PC-9 (cell line): ENCODE results near the gene PTPRO. TPM values are rescaled to one million over a fixed set of nuclear protein-coding genes. Genes with fewer than 3 reads are reported as not detected.

ENCODE experiments used
- BruUV-seq: library from RNA; stranded (reverse); fragments of 400-500 nt; replicated peaks from 2 replicates; lab custom pipeline; 2021; lab: Mats Ljungman, UMichigan
- CTCF ChIA-PET: fragments of 300-600 bp; sonication (Branson Sonifier 250); formaldehyde crosslinking; loops from one replicate; lab custom pipeline; 2022; ENCODE audit warnings: antibody characterized with exemption; lab: Charles Lee
- POLR2A ChIA-PET: fragments of 300-600 bp; sonication (Branson Sonifier 250); formaldehyde crosslinking; loops from one replicate; lab custom pipeline; 2022; ENCODE audit warnings: antibody characterized with exemption; ENCODE audit not compliant: unreplicated experiment; lab: Charles Lee
- DNase-seq, 2 experiments: peaks; one replicate each; pipeline versions ENCODE4 v3.0.0 to v3.0.0-alpha.2; 2015 to 2022; ENCODE audit warnings: mixed read lengths in 1 of 2
- H2AFZ ChIP-seq: fragments of 200-600 bp; sonication (generic); 2 replicates; pipeline ENCODE4 v1.8.1; 2017; ENCODE audit warnings: antibody characterized with exemption
- H3F3A ChIP-seq: fragments of 200-600 bp; sonication (generic); 2 replicates; pipeline ENCODE4 v1.8.1; 2017; ENCODE audit warnings: antibody characterized with exemption, mild to moderate bottlenecking, low read depth; ENCODE audit not compliant: insufficient read depth
- H3K27ac ChIP-seq: fragments of 200-600 bp; sonication (generic); 2 replicates; pipeline ENCODE4 v1.6.1; 2016; ENCODE audit warnings: mixed run types
- H3K27me3 ChIP-seq: fragments of 200-600 bp; sonication (generic); 2 replicates; pipeline ENCODE4 v1.6.1; 2016; ENCODE audit warnings: low read depth, mixed run types; ENCODE audit not compliant: insufficient read depth
- H3K36me3 ChIP-seq: fragments of 200-600 bp; sonication (generic); 2 replicates; pipeline ENCODE4 v1.6.1; 2016; ENCODE audit warnings: low read depth, mixed run types
- H3K4me1 ChIP-seq: fragments of 200-600 bp; sonication (generic); replicated peaks from 2 replicates; pipeline ENCODE4 v1.6.1; 2016; ENCODE audit warnings: mixed run types; ENCODE audit not compliant: insufficient read depth
- H3K4me2 ChIP-seq: fragments of 200-600 bp; sonication (generic); 2 replicates; pipeline ENCODE4 v1.6.1; 2017; ENCODE audit warnings: mixed run types
- H3K4me3 ChIP-seq: fragments of 200-600 bp; sonication (generic); 2 replicates; pipeline ENCODE4 v1.6.1; 2016; ENCODE audit warnings: mixed run types
- H3K79me2 ChIP-seq: fragments of 200-600 bp; sonication (generic); 2 replicates; pipeline ENCODE4 v1.6.1; 2017; ENCODE audit warnings: low read depth, mixed run types
- H3K9me2 ChIP-seq: fragments of 200-600 bp; sonication (generic); 2 replicates; pipeline ENCODE4 v1.8.1; 2017; ENCODE audit warnings: mild to moderate bottlenecking; ENCODE audit not compliant: insufficient read depth
- H3K9me3 ChIP-seq: fragments of 200-600 bp; sonication (generic); 2 replicates; pipeline ENCODE4 v1.8.1; 2016; ENCODE audit warnings: low read depth; ENCODE audit not compliant: insufficient read depth
- H4K20me1 ChIP-seq: fragments of 200-600 bp; sonication (generic); 2 replicates; pipeline ENCODE4 v1.8.1; 2017; ENCODE audit not compliant: insufficient read depth
- CTCF ChIP-seq: fragments of 200-600 bp; sonication (generic); conservative IDR thresholded peaks from 2 replicates; pipeline ENCODE4 v1.6.1; 2017; ENCODE audit warnings: mixed run types, antibody characterized with exemption, mild to moderate bottlenecking, moderate library complexity
- EZH2 ChIP-seq: fragments of 200-600 bp; sonication (generic); IDR thresholded peaks from 2 replicates; pipeline ENCODE4 v1.8.0; 2017; ENCODE audit warnings: antibody characterized with exemption, low read depth
- intact Hi-C: fragments of 100-400 bp; cut with micrococcal nuclease; formaldehyde crosslinking; loops from one replicate; pipeline ENCODE4 v1.10.0; 2022; ENCODE audit not compliant: unreplicated experiment
- total RNA-seq: library from RNA; stranded (reverse); gene quantifications from 2 replicates; pipeline ENCODE4 v1.2.3, GENCODE V29; 2021

Gene PTPRO
- total RNA-seq, 1 experiment from 2014 or later: not detected

- H3K27me3 ChIP-seq: no peaks in the 10 kb centered on the region
- no peaks in the 10 kb centered on the region for H4K20me1 ChIP-seq
- peak overlapping the region; percentile 86 for H2AFZ ChIP-seq
- peak; percentile 55 to 64 for DNase-seq
- peak overlapping the region; percentile 67 for H3K4me2 ChIP-seq
- no TSS peak for BruUV-seq
- H3K27ac ChIP-seq: no peak overlapping the region
- H3K9me2 ChIP-seq: no peaks in the 10 kb centered on the region
- no peaks in the 10 kb centered on the region for H3K79me2 ChIP-seq
- no peaks in the 10 kb centered on the region for H3K36me3 ChIP-seq
- ChIA-PET POLR2A (interaction anchor here (0.6 kb wide), 1 partner anchor 175 kb away, joined by 7 read pairs; no protein-coding TSS in a partner anchor), CTCF (interaction anchor here (0.8 to 1.6 kb wide), 4 partner anchors 62 to 267 kb away, joined by 3 to 8 read pairs (median 4); no protein-coding TSS in a partner anchor)
- peaks cover 8% of the 10 kb centered on the region; the same call in 1 of the 2 replicates for H3K4me1 ChIP-seq
- H3F3A ChIP-seq: no peaks in the 10 kb centered on the region; the same call in 1 of the 2 replicates
- peak overlapping the region; percentile 35; the same call in 1 of the 2 replicates for H3K4me3 ChIP-seq
- intact Hi-C loops: loop anchor here (1.0 to 2.0 kb wide), 6 partner anchors 46 to 309 kb away; partner anchors contain the start of gene EPS8
- TF ChIP-seq CTCF (peak; percentile 92), EZH2 (no peak)
- H3K9me3 ChIP-seq: no peaks in the 10 kb centered on the region
Observed at GRCh38 chr12:15590180-15590826, 268.0 kb downstream of the PTPRO start.

- Histone ChIP-seq H3K4me3 (no peak overlapping the region), H3K79me2 (no peaks in the 10 kb centered on the region), H3F3A (no peaks in the 10 kb centered on the region; the same call in 1 of the 2 replicates), H3K4me1 (peaks cover 8% of the 10 kb centered on the region; the same call in 1 of the 2 replicates), H3K36me3 (no peaks in the 10 kb centered on the region), H3K27me3 (no peaks in the 10 kb centered on the region), H3K9me2 (no peaks in the 10 kb centered on the region), H2AFZ (no peak overlapping the region), H3K27ac (no peak overlapping the region), H3K9me3 (no peaks in the 10 kb centered on the region), H3K4me2 (no peak overlapping the region), H4K20me1 (no peaks in the 10 kb centered on the region)
- no TSS peak for BruUV-seq
- no peak for DNase-seq
- ChIA-PET POLR2A (no interaction called here), CTCF (interaction anchor here (0.7 kb wide), 2 partner anchors 267 to 1261 kb away, joined by 3 read pairs; no protein-coding TSS in a partner anchor)
- intact Hi-C loops: loop anchor here (2.0 kb wide), 3 partner anchors 45 to 71 kb away; no protein-coding TSS in a partner anchor
- TF ChIP-seq EZH2: no peak
- TF ChIP-seq CTCF: no peak
Observed at GRCh38 chr12:15591811-15592210, 269.5 kb downstream of the PTPRO start.

- H2AFZ ChIP-seq: no peak overlapping the region
- ChIA-PET CTCF (interaction anchor here (0.6 kb wide), 2 partner anchors 61 to 154 kb away, joined by 3 read pairs; no protein-coding TSS in a partner anchor), POLR2A (interaction anchor here (0.6 kb wide), 1 partner anchor 69 kb away, joined by 3 read pairs; no protein-coding TSS in a partner anchor)
- H3K36me3 ChIP-seq: no peaks in the 10 kb centered on the region
- H3K27me3 ChIP-seq: no peaks in the 10 kb centered on the region
- no peaks in the 10 kb centered on the region for H3K79me2 ChIP-seq
- H3K27ac ChIP-seq: no peak overlapping the region
- BruUV-seq: no TSS peak
- H3K9me2 ChIP-seq: no peaks in the 10 kb centered on the region
- intact Hi-C loops: no loop called here
- no peaks in the 10 kb centered on the region for H4K20me1 ChIP-seq
- no peaks in the 10 kb centered on the region; the same call in 1 of the 2 replicates for H3F3A ChIP-seq
- TF ChIP-seq EZH2 (no peak), CTCF (no peak)
- no peak for DNase-seq
- peaks cover 8% of the 10 kb centered on the region; the same call in 1 of the 2 replicates for H3K4me1 ChIP-seq
- no peaks in the 10 kb centered on the region for H3K9me3 ChIP-seq
- H3K4me3 ChIP-seq: no peak overlapping the region
- no peak overlapping the region for H3K4me2 ChIP-seq
Observed at GRCh38 chr12:15592934-15593333, 270.6 kb downstream of the PTPRO start.
